Neutrophil (primary cell): Measurements from ENCODE around the gene RAVER1.

Experiments used
- H3K27ac ChIP-seq: fragments of 200-600 bp; sonication (generic); 2 replicates; pipeline ENCODE4 v1.5.1; 2016; ENCODE audit warnings: mild to moderate bottlenecking, moderate library complexity
- H3K27me3 ChIP-seq: fragments of 200-600 bp; sonication (generic); 2 replicates; pipeline ENCODE4 v1.6.0; 2016; ENCODE audit warnings: mild to moderate bottlenecking
- H3K36me3 ChIP-seq: fragments of 200-600 bp; sonication (generic); 2 replicates; pipeline ENCODE4 v1.5.1; 2017
- H3K4me1 ChIP-seq, 2 experiments: fragments of 200-600 bp in 1 of 2; sonication (generic) in 1 of 2; 1 replicate in 1 of 2; 2 replicates in 1 of 2; pipeline versions ENCODE4 v1.5.1 to v1.6.1; 2013 to 2016; ENCODE audit warnings: low read depth in 1 of 2, low read length in 1 of 2, mild to moderate bottlenecking in 1 of 2, moderate library complexity in 1 of 2; ENCODE audit not compliant: control insufficient read depth in 1 of 2, insufficient read depth in 1 of 2
- H3K4me3 ChIP-seq, 2 experiments: fragments of 200-600 bp in 1 of 2; sonication (generic) in 1 of 2; 1 replicate in 1 of 2; 2 replicates in 1 of 2; pipeline ENCODE4 v1.5.1; 2013 to 2016; ENCODE audit warnings: low read depth in 1 of 2, low read length in 1 of 2, mild to moderate bottlenecking in 1 of 2, moderate library complexity in 1 of 2
- H3K9me3 ChIP-seq: fragments of 200-600 bp; sonication (generic); 2 replicates; pipeline ENCODE4 v1.5.1; 2016
- CTCF ChIP-seq: fragments of 200-600 bp; sonication (generic); IDR thresholded peaks from 2 replicates; pipeline ENCODE4 v1.5.1; 2016; ENCODE audit warnings: antibody characterized with exemption

The RAVER1 gene

GRCh38 chr19:10363789-10364281 lies 30.5 kb upstream of the RAVER1 start:
- H3K27ac ChIP-seq = no peak overlapping the region
- no peaks in the 10 kb centered on the region for H3K27me3 ChIP-seq
- peaks cover 100% of the 10 kb centered on the region for H3K36me3 ChIP-seq
- no peak overlapping the region for H3K4me3 ChIP-seq
- no peaks in the 10 kb centered on the region for H3K4me1 ChIP-seq
- TF ChIP-seq CTCF = no peak
- no peaks in the 10 kb centered on the region for H3K9me3 ChIP-seq

GRCh38 chr19:10362259-10362658 lies 28.9 kb upstream of the RAVER1 start:
- no peaks in the 10 kb centered on the region for H3K4me1 ChIP-seq
- no peaks in the 10 kb centered on the region for H3K9me3 ChIP-seq
- H3K36me3 ChIP-seq = peaks cover 99% of the 10 kb centered on the region
- no peaks in the 10 kb centered on the region for H3K27me3 ChIP-seq
- no peak overlapping the region for H3K27ac ChIP-seq
- H3K4me3 ChIP-seq = no peak overlapping the region
- no peak for TF ChIP-seq CTCF

DNA sequence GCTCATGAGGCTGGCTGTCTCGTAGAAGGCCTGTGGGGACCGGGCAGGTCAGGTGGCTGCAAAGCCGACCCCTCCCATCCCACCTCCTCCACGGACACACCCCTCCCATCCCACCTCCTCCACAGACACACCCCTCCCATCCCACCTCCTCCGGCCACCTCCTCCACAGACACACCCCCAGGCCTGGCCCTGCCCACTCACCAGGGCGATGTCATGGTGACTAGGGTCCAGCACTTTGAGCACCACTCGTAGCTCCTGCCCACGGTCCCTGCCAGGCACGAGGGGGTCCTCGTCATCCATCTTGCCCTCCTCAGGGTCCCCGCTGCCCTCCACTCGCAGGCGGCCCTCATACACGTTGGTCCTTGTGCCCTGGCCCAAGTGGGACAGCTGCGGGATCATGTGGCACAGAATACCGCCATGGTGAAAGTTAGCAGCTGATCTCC lies 28.3 kb upstream of the RAVER1 start:
- Histone ChIP-seq H3K36me3 (peaks cover 99% of the 10 kb centered on the region), H3K27me3 (no peaks in the 10 kb centered on the region), H3K27ac (no peak overlapping the region), H3K9me3 (no peaks in the 10 kb centered on the region), H3K4me3 (no peak overlapping the region), H3K4me1 (no peaks in the 10 kb centered on the region)
- no peak for TF ChIP-seq CTCF

DNA sequence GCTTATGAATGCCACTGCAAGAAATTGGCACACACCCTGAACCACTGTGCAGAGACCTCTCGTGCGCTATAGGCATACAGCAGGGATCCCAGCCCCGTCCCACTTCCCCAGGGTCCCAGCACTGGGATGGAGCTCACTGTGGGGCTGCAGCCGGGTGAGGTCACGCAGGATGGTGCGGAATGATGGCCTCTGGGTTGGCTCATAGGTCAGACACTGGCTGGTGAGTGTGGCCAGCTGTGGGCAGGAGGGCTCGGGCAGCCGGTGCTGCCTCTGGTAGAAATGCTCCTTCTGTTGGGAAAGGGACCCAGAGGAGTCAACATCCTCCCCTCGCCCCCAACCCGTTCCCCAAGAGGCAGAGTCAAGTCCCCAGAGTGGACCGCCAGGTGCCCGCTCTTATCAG lies 23.1 kb upstream of the RAVER1 start:
- Histone ChIP-seq H3K9me3 (no peaks in the 10 kb centered on the region), H3K4me3 (no peak overlapping the region), H3K27me3 (no peaks in the 10 kb centered on the region), H3K4me1 (no peaks in the 10 kb centered on the region), H3K36me3 (peaks cover 99% of the 10 kb centered on the region), H3K27ac (peak overlapping the region; percentile 25)
- no peak for TF ChIP-seq CTCF

GRCh38 chr19:10353793-10354391 lies 20.6 kb upstream of the RAVER1 start:
- Histone ChIP-seq H3K4me1 (no peaks in the 10 kb centered on the region), H3K36me3 (peaks cover 98% of the 10 kb centered on the region)

More at GRCh38 chr19:10353793-10354391, 20.6 kb upstream of the RAVER1 start:
- Histone ChIP-seq H3K27me3 (no peaks in the 10 kb centered on the region), H3K27ac (no peak overlapping the region), H3K4me3 (no peak overlapping the region), H3K9me3 (no peaks in the 10 kb centered on the region)
- TF ChIP-seq CTCF = no peak
